Kidney (tissue), 14 donors: ENCODE data around the gene COL4A6. TPM values are rescaled to one million over a fixed set of nuclear protein-coding genes. Genes with fewer than 3 reads are reported as not detected.

Experiments
- DNase-seq, 5 donors: peaks; one replicate each; pipeline ENCODE4 v3.0.0-alpha.2; 2013 to 2020
- FAIRE-seq: peaks from 2 replicates; lab custom pipeline; 2012; peaks lifted over from hg19 to GRCh38; lab: Jason Lieb, UNC
- H3K27ac ChIP-seq, 2 donors: one replicate each; pipeline ENCODE4 v1.7.0; 2013; ENCODE audit warnings: low read depth in 2 of 2, low read length in 2 of 2, inconsistent platforms in 1 of 2
- H3K27me3 ChIP-seq: one replicate; pipeline ENCODE4 v1.7.1; 2013; ENCODE audit warnings: low read length, inconsistent platforms; ENCODE audit not compliant: control insufficient read depth, insufficient read depth
- H3K36me3 ChIP-seq, 3 donors: one replicate each; pipeline versions ENCODE4 v1.7.0 to v1.7.1; 2013; ENCODE audit warnings: low read length in 3 of 3, control low read depth in 1 of 3, inconsistent platforms in 1 of 3; ENCODE audit not compliant: insufficient read depth in 3 of 3, control insufficient read depth in 2 of 3
- H3K4me1 ChIP-seq, 3 donors: one replicate each; pipeline versions ENCODE4 v1.7.0 to v1.7.1; 2013; ENCODE audit warnings: low read length in 3 of 3, inconsistent platforms in 1 of 3, low read depth in 1 of 3; ENCODE audit not compliant: control insufficient read depth in 2 of 3, insufficient read depth in 2 of 3
- H3K4me3 ChIP-seq, 3 donors: one replicate each; pipeline versions ENCODE4 v1.7.0 to v1.8.1; 2013; ENCODE audit warnings: low read length in 3 of 3, control low read depth in 1 of 3, inconsistent platforms in 1 of 3
- H3K9ac ChIP-seq, 3 donors: one replicate each; pipeline versions ENCODE4 v1.7.0 to v1.7.1; 2013; ENCODE audit warnings: low read length in 3 of 3, control low read depth in 1 of 3, inconsistent platforms in 1 of 3
- H3K9me3 ChIP-seq, 3 donors: one replicate each; pipeline versions ENCODE4 v1.7.0 to v1.7.1; 2013; ENCODE audit warnings: low read length in 3 of 3, control low read depth in 1 of 3, inconsistent platforms in 1 of 3; ENCODE audit not compliant: control insufficient read depth in 2 of 3, insufficient read depth in 1 of 3
- CTCF ChIP-seq: IDR thresholded peaks from 3 replicates; pipeline ENCODE4 v1.5.1; 2012; ENCODE audit warnings: mild to moderate bottlenecking, moderate library complexity, borderline replicate concordance; ENCODE audit not compliant: insufficient read depth; ENCODE audit errors: extremely low read depth
- intact Hi-C: fragments of 100-400 bp; cut with DNase I; formaldehyde crosslinking; loops from one replicate; pipeline ENCODE4 v1.11.1; 2022
- polyA plus RNA-seq: library from polyadenylated mRNA; stranded (reverse); fragments of 350-450 nt; fragmentation: Illumina TruSeq; extraction: RNeasy Lipid Tissue Mini Kit (QIAGEN cat#74804); gene quantifications from one replicate; pipeline ENCODE4 v1.2.3, GENCODE V29; 2014; ENCODE audit warnings: low read depth, low replicate concordance; ENCODE audit not compliant: insufficient read depth
- total RNA-seq: library from RNA; stranded (reverse); fragmentation: NEBNext Ultra II Directional; extraction: Animal tissue kit (Norgen Biotek cat#: 25700); gene quantifications from one replicate; pipeline ENCODE4 v1.2.1, GENCODE V29; 2021
- donor health status: control.
- donor health status: control.
- donor health status: control.
- donor health status: control.
- donor health status: control.
- donor health status: DM: yes; HTN: yes; CAD: no.
- donor health status: Normal renal cell carcinoma (clear cell type).

COL4A6 gene
- total and polyA plus RNA-seq, 2 donors from 2014 or later: 3.3 to 4.1 TPM

GRCh38 chrX:108121291-108121690 lies 316.9 kb downstream of the COL4A6 start:
- Histone ChIP-seq H3K4me3 (no peak overlapping the region), H3K9me3 (no peaks in the 10 kb centered on the region), H3K36me3 (no peaks in the 10 kb centered on the region), H3K27me3 (peaks cover 3% of the 10 kb centered on the region), H3K27ac (no peak overlapping the region), H3K9ac (no peak overlapping the region), H3K4me1 (no peaks in the 10 kb centered on the region)
- intact Hi-C loops: no loop called here
- DNase-seq (peak in 2 of 5 donors; percentile 9 to 12), FAIRE-seq (no peak)
- no peak for TF ChIP-seq CTCF

- H3K9me3 ChIP-seq: no peaks in the 10 kb centered on the region
- no peak overlapping the region for H3K27ac ChIP-seq
- H3K9ac ChIP-seq: no peak overlapping the region
- TF ChIP-seq CTCF: no peak
- intact Hi-C loops: no loop called here
- no peaks in the 10 kb centered on the region for H3K36me3 ChIP-seq
- DNase-seq: peak in 2 of 5 donors; percentile 10 to 30
- H3K4me1 ChIP-seq: no peaks in the 10 kb centered on the region
- FAIRE-seq: no peak
- H3K27me3 ChIP-seq: peaks cover 3% of the 10 kb centered on the region
- no peak overlapping the region for H3K4me3 ChIP-seq
Measured at GRCh38 chrX:108117988-108118387, 320.2 kb downstream of the COL4A6 start.

- H3K4me1 ChIP-seq: no peaks in the 10 kb centered on the region
- no peak for FAIRE-seq
Measured at GRCh38 chrX:108114541-108114940, 323.7 kb downstream of the COL4A6 start.

More at GRCh38 chrX:108114541-108114940, 323.7 kb downstream of the COL4A6 start:
- no peak overlapping the region for H3K9ac ChIP-seq
- H3K27ac ChIP-seq: no peak overlapping the region
- DNase-seq: no peak
- no peaks in the 10 kb centered on the region for H3K9me3 ChIP-seq
- intact Hi-C loops: no loop called here
- H3K4me3 ChIP-seq: no peak overlapping the region
- no peaks in the 10 kb centered on the region for H3K27me3 ChIP-seq
- TF ChIP-seq CTCF: no peak
- no peaks in the 10 kb centered on the region for H3K36me3 ChIP-seq

Other genes with a start within 250 kb of the COL4A6 start
- 23.9 TPM for gene COL4A5, start 1.4 kb upstream of the COL4A6 start, total RNA-seq
- gene COL4A5, start 1.4 kb upstream of the COL4A6 start, polyA plus RNA-seq: 11.9 TPM